HepG2 (cell line): Measurements from ENCODE around the gene THSD8. TPM values are rescaled to one million over a fixed set of nuclear protein-coding genes. Genes with fewer than 3 reads are reported as not detected.
A peak's percentile ranks its signal among the peaks of the same experiment; 100 is the strongest.

Source experiments
- ARHGAP35 ChIP-seq: sonication (generic); formaldehyde crosslinking; IDR thresholded peaks from 2 replicates; pipeline ENCODE4 v1.9.0; 2022; ENCODE audit warnings: mild to moderate bottlenecking, inconsistent platforms, moderate library complexity, missing genetic modification reagents, borderline replicate concordance
- CBFB ChIP-seq: sonication (generic); formaldehyde crosslinking; IDR thresholded peaks from 2 replicates; pipeline ENCODE4 v1.4.0; 2020; ENCODE audit warnings: missing genetic modification reagents
- ELK4 ChIP-seq: sonication (generic); formaldehyde crosslinking; IDR thresholded peaks from 2 replicates; pipeline ENCODE4 v1.9.0; 2021; ENCODE audit warnings: missing genetic modification reagents, borderline replicate concordance
- GLI4 ChIP-seq: sonication (generic); formaldehyde crosslinking; IDR thresholded peaks from 2 replicates; pipeline ENCODE4 v1.5.1; 2020; ENCODE audit warnings: missing genetic modification reagents, mild to moderate bottlenecking, moderate library complexity, borderline replicate concordance
- IKZF4 ChIP-seq: sonication (generic); formaldehyde crosslinking; IDR thresholded peaks from 2 replicates; pipeline ENCODE4 v1.5.1; 2020; ENCODE audit warnings: borderline replicate concordance, mild to moderate bottlenecking, low read depth, missing genetic modification reagents; ENCODE audit errors: not compliant biosample characterization
- ISX ChIP-seq: sonication (generic); formaldehyde crosslinking; conservative IDR thresholded peaks from 2 replicates; pipeline ENCODE4 v1.5.0; 2020; ENCODE audit warnings: missing genetic modification reagents
- KAT7 ChIP-seq: IDR thresholded peaks from 2 replicates; pipeline ENCODE4 v1.6.1; 2018; ENCODE audit warnings: borderline replicate concordance, missing compliant biosample characterization
- MTA3 ChIP-seq: sonication (generic); formaldehyde crosslinking; IDR thresholded peaks from 2 replicates; pipeline ENCODE4 v1.4.0; 2020; ENCODE audit warnings: missing genetic modification reagents
- NFE2L1 ChIP-seq: sonication (generic); formaldehyde crosslinking; IDR thresholded peaks from 2 replicates; pipeline ENCODE4 v1.4.0; 2020; ENCODE audit warnings: missing genetic modification reagents, mild to moderate bottlenecking, borderline replicate concordance
- NFIB ChIP-seq: sonication (generic); formaldehyde crosslinking; IDR thresholded peaks from 2 replicates; pipeline ENCODE4 v1.9.0; 2021; ENCODE audit warnings: missing genetic modification reagents, mild to moderate bottlenecking, borderline replicate concordance
- RFXAP ChIP-seq: sonication (generic); formaldehyde crosslinking; IDR thresholded peaks from 2 replicates; pipeline ENCODE4 v1.4.0; 2020; ENCODE audit warnings: missing genetic modification reagents, borderline replicate concordance
- SKIL ChIP-seq: sonication (generic); formaldehyde crosslinking; IDR thresholded peaks from 2 replicates; pipeline ENCODE4 v1.8.0; 2022; ENCODE audit warnings: missing genetic modification reagents, mild to moderate bottlenecking, moderate library complexity, borderline replicate concordance
- TFDP1 ChIP-seq: IDR thresholded peaks from 2 replicates; pipeline ENCODE4 v1.6.1; 2016; ENCODE audit warnings: missing compliant biosample characterization, missing genetic modification reagents, borderline replicate concordance
- TMF1 ChIP-seq: sonication (generic); formaldehyde crosslinking; IDR thresholded peaks from 2 replicates; pipeline ENCODE4 v1.8.1; 2022; ENCODE audit warnings: low read depth, missing genetic modification reagents
- XBP1 ChIP-seq: sonication (generic); formaldehyde crosslinking; IDR thresholded peaks from 2 replicates; pipeline ENCODE4 v1.5.0; 2020; ENCODE audit warnings: missing genetic modification reagents
- ZBTB20 ChIP-seq: sonication (generic); formaldehyde crosslinking; IDR thresholded peaks from 2 replicates; pipeline ENCODE4 v1.8.1; 2023; ENCODE audit warnings: missing genetic modification reagents, low read depth, mild to moderate bottlenecking, borderline replicate concordance
- ZBTB8A ChIP-seq: sonication (generic); formaldehyde crosslinking; IDR thresholded peaks from 2 replicates; pipeline ENCODE4 v1.4.0; 2020; ENCODE audit warnings: mild to moderate bottlenecking, low read depth, missing genetic modification reagents, borderline replicate concordance
- ZFYVE20 ChIP-seq: sonication (generic); formaldehyde crosslinking; IDR thresholded peaks from 2 replicates; pipeline ENCODE4 v1.8.0; 2023; ENCODE audit warnings: low read depth, mild to moderate bottlenecking, moderate library complexity, missing genetic modification reagents, borderline replicate concordance
- ZNF160 ChIP-seq: sonication (generic); formaldehyde crosslinking; IDR thresholded peaks from 2 replicates; pipeline ENCODE4 v1.8.0; 2022; ENCODE audit warnings: mild to moderate bottlenecking, inconsistent platforms, missing genetic modification reagents
- ZNF256 ChIP-seq: sonication (generic); formaldehyde crosslinking; conservative IDR thresholded peaks from 2 replicates; pipeline ENCODE4 v1.4.0; 2020; ENCODE audit warnings: missing genetic modification reagents
- ZNF260 ChIP-seq: sonication (generic); formaldehyde crosslinking; IDR thresholded peaks from 2 replicates; pipeline ENCODE4 v1.4.0; 2020; ENCODE audit warnings: missing genetic modification reagents, low read depth, mild to moderate bottlenecking, borderline replicate concordance
- ZNF383 ChIP-seq: sonication (generic); formaldehyde crosslinking; IDR thresholded peaks from 2 replicates; pipeline ENCODE4 v1.4.0; 2020; ENCODE audit warnings: missing genetic modification reagents, mild to moderate bottlenecking, borderline replicate concordance
- ZNF747 ChIP-seq: sonication (generic); formaldehyde crosslinking; IDR thresholded peaks from 2 replicates; pipeline ENCODE4 v1.8.1; 2023; ENCODE audit warnings: missing genetic modification reagents, mild to moderate bottlenecking, borderline replicate concordance
- ZNF777 ChIP-seq: sonication (generic); formaldehyde crosslinking; IDR thresholded peaks from 2 replicates; pipeline ENCODE4 v1.4.0; 2020; ENCODE audit warnings: missing genetic modification reagents
- ZSCAN31 ChIP-seq: sonication (generic); formaldehyde crosslinking; IDR thresholded peaks from 2 replicates; pipeline ENCODE4 v1.5.0; 2020; ENCODE audit warnings: low read depth, mild to moderate bottlenecking, missing genetic modification reagents
- polyA plus RNA-seq, 8 experiments: library from polyadenylated mRNA; depleted of rRNA in 3 of 8; stranded (reverse) in 7 of 8; unstranded in 1 of 8; fragments of >200 nt; fragmentation: Illumina TruSeq in 4 of 8; extraction: Trizol in 4 of 8; gene quantifications; 2 replicates each; pipeline versions ENCODE4 v1.2.1 to v1.2.3, GENCODE V29; 2011 to 2016; ENCODE audit warnings: low read depth in 4 of 8, missing spikeins in 1 of 8, mixed read lengths in 1 of 8; ENCODE audit not compliant: insufficient read depth in 1 of 8
- total RNA-seq, 5 experiments: library from RNA; depleted of rRNA; stranded (reverse); fragments of >200 nt; fragmentation: Illumina TruSeq; extraction: Trizol; gene quantifications; 2 replicates each; pipeline ENCODE4 v1.2.3, GENCODE V29; 2016; ENCODE audit warnings: low read depth in 1 of 5

THSD8 gene
- total and polyA plus RNA-seq, 2 of the 13 experiments (the other 11 are each of a cell fraction or from before 2014, with no cell fraction given) = 4.8 to 14.9 TPM

- TF ChIP-seq RFXAP (CRISPR knock-in tag) (no peak; the same call in 1 of the 2 replicates), GLI4 (CRISPR knock-in tag) (no peak), TMF1 (CRISPR knock-in tag) (no peak), ZBTB20 (CRISPR knock-in tag) (no peak), IKZF4 (CRISPR knock-in tag) (no peak), ZNF260 (CRISPR knock-in tag) (no peak), NFE2L1 (CRISPR knock-in tag) (no peak), ZNF777 (no peak), ARHGAP35 (0 out of 2 replicates have a peak, but pooled peaks have one; percentile 29), ZBTB8A (CRISPR knock-in tag) (no peak), ZFYVE20 (no peak), XBP1 (CRISPR knock-in tag) (no peak), CBFB (peak; percentile 45; the same call in 1 of the 2 replicates), KAT7 (CRISPR knock-in tag) (no peak), SKIL (no peak), MTA3 (no peak), ZNF747 (no peak), ELK4 (no peak), ZNF160 (CRISPR knock-in tag) (no peak), ZNF256 (CRISPR knock-in tag) (no peak), ISX (CRISPR knock-in tag) (no peak), ZNF383 (CRISPR knock-in tag) (no peak), ZSCAN31 (no peak), NFIB (CRISPR knock-in tag) (no peak), TFDP1 (CRISPR knock-in tag) (no peak)
These were observed 5.5 kb upstream of the THSD8 start (continued) for GRCh38 chr19:12796146-12797071.
